Middle frontal gyrus (tissue), 1 donor: ENCODE data around the gene LRFN2.

Experiments used
- DNase-seq: peaks from one replicate; pipeline ENCODE4 v3.0.0-alpha.2; 2015; ENCODE audit warnings: low spot score; ENCODE audit errors: extremely low spot score

LRFN2 gene

GRCh38 chr6:40438246-40438887, 148.8 kb downstream of the LRFN2 start:
- DNase-seq: no peak

DNA sequence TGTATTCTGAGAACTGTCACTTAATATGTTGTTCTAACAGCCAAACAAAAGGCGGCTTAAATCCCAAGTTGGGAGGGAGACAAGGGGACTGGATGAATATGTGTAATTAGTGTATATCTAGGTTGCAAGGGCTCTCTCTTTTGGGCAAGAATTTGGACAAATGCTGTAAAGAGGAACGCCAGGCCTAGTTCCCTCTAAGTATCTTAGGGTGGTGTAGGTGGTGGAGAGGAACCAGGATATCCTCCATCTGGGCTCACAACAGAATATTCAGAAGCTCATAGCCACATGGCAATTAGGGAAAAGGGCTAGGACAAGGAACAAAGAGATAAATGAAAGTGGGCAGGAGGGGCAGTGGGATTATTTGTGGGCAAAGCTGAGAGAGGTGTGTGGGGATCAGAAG, 149.5 kb downstream of the LRFN2 start:
- DNase-seq: no peak

GRCh38 chr6:40436685-40437604, 150.2 kb downstream of the LRFN2 start:
- no peak for DNase-seq

DNA sequence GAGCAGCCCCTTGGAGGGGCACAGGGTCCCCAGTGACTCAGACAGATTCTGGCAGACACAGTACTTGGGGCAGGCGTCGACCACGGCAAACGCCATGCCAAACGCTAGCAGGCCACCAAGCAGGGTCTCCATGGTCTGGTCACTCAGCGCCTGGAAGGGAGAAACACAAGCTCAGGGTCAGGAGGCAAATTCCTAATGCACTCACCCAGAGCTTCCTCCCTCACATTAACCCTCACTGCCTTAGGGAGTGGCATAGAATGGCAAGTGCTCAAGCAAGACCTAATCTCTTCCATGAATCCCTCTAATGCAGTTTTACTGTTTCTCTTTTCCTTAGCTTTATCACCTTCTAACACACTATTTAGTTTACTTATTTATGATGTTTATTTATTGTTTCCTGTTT, 154.2 kb downstream of the LRFN2 start:
- no peak for DNase-seq

DNA sequence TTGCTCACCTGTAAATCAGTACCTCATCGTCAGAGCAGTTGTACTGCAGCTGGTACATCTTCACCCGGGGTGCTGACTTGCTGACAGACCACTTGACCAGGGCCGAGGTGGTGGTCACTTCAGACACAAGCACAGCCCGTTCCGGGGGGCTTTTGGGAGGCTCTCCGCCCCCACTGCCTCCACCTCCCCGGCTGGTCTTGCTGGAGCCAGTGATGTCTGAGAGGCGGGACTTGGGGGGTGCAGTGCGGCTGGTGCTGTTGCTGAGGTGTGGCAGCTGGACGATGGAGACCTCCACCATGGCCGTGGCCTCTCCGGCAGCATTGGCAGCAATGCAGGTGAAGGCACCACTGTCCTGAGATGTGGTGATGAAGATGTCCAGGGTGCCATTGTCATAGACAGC, 155.5 kb downstream of the LRFN2 start:
- no peak for DNase-seq

GRCh38 chr6:40427196-40427595, 160.0 kb downstream of the LRFN2 start:
- DNase-seq: no peak

- DNase-seq: no peak
These were observed 160.7 kb downstream of the LRFN2 start for GRCh38 chr6:40426346-40427066.

GRCh38 chr6:40425192-40425919, 161.8 kb downstream of the LRFN2 start:
- DNase-seq: no peak

DNA sequence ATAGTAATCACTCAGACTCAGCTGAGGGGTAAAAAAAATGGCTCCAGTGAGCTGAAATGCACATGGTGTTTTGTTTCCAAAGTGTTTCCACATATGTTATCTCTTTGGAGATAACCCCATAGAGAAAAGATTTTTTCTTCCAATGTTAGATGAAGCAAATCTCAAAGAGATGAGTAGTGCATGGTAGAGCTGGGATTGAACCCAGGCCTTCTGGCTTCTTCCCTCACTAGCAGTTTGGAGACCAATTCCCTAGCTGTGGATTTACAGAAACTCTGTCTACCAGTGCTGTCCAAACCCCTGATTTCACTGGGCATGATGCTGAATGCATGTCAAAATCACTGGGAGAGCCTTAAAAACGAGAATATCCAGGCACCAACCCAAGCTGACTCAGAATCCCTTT, 165.1 kb downstream of the LRFN2 start:
- DNase-seq: no peak

- no peak for DNase-seq
These were observed 167.0 kb downstream of the LRFN2 start for GRCh38 chr6:40419946-40420728.

DNA sequence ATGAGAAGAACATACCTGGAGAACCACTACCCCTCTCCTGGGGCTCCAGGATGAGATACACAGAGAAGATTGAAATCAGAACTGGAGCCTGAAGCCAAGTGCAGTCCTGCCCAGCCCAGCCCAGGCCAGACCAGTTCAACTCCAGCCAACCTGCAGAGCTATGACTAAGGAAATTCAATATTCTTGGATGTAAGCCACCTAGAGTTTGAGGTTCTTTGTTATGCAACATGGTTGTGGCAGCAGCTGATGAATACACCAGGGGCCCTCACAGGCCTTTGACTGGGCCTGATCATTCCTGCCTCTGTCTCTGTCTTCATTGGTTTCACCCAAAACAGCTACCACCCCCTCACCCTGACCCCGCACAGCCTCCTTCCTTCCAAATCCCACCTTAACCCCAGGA, 167.8 kb downstream of the LRFN2 start:
- no peak for DNase-seq

DNA sequence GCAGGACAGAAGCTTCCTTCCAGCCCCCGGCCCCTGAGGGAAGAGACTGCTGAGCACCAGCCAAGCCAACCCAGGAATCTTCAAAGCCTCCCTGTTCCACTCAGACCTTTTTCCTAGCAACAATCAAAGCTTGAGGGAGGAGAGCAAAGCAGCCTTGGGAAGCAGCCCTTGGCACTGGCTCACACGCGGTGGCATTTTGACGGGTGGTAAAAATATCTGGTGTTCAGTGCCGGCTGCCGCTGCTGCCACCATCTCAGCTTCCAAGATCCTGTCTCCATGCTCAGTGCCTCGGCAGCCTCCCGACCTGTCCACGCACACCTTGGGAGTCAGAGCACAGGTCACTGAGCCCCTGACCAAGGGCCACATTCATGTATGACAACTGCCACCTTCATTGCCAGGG, 170.1 kb downstream of the LRFN2 start:
- peak; percentile 66 for DNase-seq

- DNase-seq: no peak
These were observed 172.5 kb downstream of the LRFN2 start for GRCh38 chr6:40414617-40415016.

DNA sequence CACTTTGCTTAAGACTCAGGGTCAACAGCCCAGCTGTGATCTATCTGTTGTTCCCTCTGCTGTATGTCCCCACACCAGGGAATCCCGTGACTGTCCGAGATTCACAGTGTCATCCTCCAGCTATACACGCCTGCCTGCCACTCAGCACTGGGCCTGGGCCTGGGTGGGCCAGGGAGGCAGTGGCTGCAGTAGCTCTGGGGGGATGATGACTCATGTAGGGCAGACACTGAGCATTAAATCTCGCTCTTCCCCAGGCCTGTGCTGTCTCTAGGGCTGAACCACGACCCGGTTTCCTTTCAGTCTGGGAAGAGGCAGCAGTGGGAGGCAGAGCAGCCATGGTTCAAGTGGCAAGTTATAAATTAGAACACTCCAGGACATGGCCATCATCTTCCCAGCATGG, 173.9 kb downstream of the LRFN2 start:
- DNase-seq: no peak

DNA sequence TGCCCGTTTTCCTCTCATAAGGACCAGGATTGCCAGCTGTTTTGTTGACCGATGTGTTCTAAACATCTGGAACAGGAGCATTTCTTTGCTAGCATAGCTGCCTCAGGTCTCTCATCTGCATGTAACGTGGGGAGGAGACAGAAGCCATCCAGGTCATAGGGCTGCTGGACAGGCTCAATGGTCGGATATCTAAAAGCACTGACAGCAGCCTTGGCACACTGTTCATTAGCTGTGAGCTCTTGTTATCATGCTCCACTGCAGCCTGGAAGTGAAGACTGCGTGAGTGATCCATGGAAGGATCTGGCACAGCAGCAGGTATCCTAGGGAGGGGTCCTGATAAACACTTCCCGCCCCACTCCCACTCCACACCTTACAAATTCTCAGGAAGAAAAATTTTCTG, 175.3 kb downstream of the LRFN2 start:
- no peak for DNase-seq

DNA sequence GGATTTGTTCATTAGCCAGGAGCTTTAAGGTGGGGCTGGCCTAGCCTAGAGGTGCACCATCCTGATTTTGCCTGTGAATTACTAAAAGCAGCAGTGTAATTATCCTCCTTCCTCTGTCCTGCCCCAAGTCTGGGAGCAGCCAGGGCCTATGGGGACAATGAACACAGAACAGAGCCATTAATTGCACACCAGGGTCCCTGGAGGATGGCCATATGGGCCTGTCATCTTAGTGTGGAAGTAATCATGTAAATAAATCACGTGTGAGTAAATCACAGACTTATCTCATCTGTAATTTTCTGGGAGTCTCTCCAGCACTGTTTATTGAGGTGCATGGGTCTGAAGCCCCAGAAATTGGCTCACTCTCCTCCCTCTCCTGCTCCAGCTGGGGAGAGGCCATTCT, 176.3 kb downstream of the LRFN2 start:
- no peak for DNase-seq

GRCh38 chr6:40409716-40410397, 177.3 kb downstream of the LRFN2 start:
- no peak for DNase-seq

- DNase-seq: no peak
These were observed 178.2 kb downstream of the LRFN2 start for GRCh38 chr6:40408786-40409542.

- no peak for DNase-seq
These were observed 179.9 kb downstream of the LRFN2 start for GRCh38 chr6:40407239-40407638.
